Measurements from ENCODE around the gene OR14J1.

The OR14J1 gene, protein sequence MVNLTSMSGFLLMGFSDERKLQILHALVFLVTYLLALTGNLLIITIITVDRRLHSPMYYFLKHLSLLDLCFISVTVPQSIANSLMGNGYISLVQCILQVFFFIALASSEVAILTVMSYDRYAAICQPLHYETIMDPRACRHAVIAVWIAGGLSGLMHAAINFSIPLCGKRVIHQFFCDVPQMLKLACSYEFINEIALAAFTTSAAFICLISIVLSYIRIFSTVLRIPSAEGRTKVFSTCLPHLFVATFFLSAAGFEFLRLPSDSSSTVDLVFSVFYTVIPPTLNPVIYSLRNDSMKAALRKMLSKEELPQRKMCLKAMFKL

DNA sequence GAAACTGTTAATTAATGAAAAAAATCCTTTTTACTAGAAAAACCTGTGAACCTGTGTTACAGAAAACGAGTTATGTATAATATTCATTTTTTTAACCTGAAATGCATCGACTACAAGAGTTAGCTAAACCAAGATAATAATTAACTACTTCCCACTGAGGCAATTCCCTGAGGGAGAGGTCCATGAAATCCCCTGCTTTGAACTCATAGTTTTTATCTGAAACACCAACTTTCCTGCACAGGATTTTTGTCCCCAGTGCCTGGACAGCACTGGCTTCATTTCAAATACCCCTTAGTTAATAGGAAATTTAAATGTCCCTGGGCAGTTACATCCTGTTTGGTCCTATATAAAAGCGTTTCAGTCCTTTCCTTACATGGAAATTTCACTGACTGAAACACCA is at the start of gene OR14J1:
Gene OR14J1 (plus strand): TSS at position 386 of the 400 bp plus-strand sequence. CDS start 4,989 bp downstream, outside the sequence.
- DNase-seq (ENCODE audit: low spot score) = no peak
- TF ChIP-seq CTCF (IDR thresholded peaks at IDR 0.05; ENCODE audit: extremely low read depth, missing control alignments) = no peak

DNA sequence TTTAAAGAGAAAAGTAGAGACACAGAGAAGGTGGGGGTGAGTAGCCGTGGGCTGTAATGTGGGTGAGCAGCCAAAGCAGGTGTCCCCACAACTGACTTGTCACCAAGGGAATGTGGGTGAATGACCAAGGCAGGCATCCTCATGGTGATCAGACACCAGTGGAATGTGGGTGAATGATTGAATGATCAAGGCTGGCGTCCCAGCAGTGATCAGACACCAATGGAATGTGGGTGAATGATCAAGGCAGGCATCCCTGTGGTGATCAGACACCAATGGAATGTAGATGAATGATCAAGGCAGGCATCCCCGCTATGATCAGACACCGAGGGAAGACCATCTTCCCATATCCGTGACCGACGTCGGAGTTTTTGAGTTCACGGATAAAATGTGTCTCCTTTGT is 49.8 kb upstream of the OR14J1 start:
- DNase-seq (ENCODE audit: low spot score) = no peak
- TF ChIP-seq CTCF (IDR thresholded peaks at IDR 0.05; ENCODE audit: extremely low read depth, missing control alignments) = no peak

DNA sequence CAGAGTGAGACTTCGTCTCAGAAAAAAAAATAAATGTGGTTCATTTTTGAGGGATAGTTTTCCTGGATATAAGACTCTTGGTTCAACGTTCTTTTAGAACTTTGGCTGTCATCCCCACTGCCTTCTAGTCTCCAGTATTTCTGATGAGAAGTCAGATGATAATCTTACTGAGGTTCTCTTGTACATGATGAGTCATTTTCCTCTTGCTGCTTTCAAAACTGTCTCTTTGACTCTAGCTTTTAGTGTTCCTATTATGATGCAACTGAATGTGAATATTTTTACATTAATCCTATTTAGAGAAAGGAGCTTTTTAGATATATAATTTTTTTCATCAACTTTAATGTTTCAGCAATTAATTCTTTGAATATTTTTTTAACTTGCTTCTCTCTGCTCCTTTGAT is 46.0 kb upstream of the OR14J1 start:
- no peak for DNase-seq (ENCODE audit: low spot score)
- TF ChIP-seq CTCF (IDR thresholded peaks at IDR 0.05; ENCODE audit: extremely low read depth, missing control alignments) = no peak

DNA sequence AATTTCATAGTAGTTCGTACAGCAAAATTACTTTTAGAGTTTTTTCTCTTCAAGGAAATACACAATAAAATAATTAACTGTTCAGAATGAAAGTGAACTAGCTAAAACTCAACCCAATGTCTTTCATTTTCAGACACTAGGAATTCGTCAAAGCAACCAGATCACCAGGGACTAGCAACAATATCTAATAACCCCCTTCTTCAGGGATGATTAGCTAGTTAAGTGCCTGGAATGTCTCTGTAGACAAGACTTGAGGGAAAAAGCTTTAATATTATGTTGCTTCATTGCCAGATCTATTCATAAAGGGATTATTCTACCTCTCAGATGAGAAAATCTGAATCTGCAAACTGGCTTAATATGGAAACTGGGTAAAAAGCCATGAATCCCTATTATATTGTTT is 41.8 kb upstream of the OR14J1 start:
- DNase-seq (ENCODE audit: low spot score) = no peak
- no peak for TF ChIP-seq CTCF (IDR thresholded peaks at IDR 0.05; ENCODE audit: extremely low read depth, missing control alignments)

GRCh38 chr6:29263001-29263400 is 38.5 kb upstream of the OR14J1 start:
- no peak for DNase-seq (ENCODE audit: low spot score)
- no peak for TF ChIP-seq CTCF (IDR thresholded peaks at IDR 0.05; ENCODE audit: extremely low read depth, missing control alignments)

- TF ChIP-seq CTCF (IDR thresholded peaks at IDR 0.05; ENCODE audit: extremely low read depth, missing control alignments) = no peak
Observed at GRCh38 chr6:29294499-29294914, 7.0 kb upstream of the OR14J1 start.

GRCh38 chr6:29295181-29295585 is 6.3 kb upstream of the OR14J1 start:
- no peak for DNase-seq (ENCODE audit: low spot score)
- no peak for TF ChIP-seq CTCF (IDR thresholded peaks at IDR 0.05; ENCODE audit: extremely low read depth, missing control alignments)

More at GRCh38 chr6:29294499-29294914, 7.0 kb upstream of the OR14J1 start:
- no peak for DNase-seq (ENCODE audit: low spot score)

Data from GM20000 (cell line).